T47D (cell line): ENCODE data around the gene CHRNA1.
"Not testable (repeated sequence)": the region's sequence is repeated elsewhere in the genome, so short reads cannot be mapped to it uniquely, and the experiment has no call there.

Experiments used
- DNase-seq, 2 experiments: peaks; one replicate each; pipeline versions ENCODE4 v3.0.0 to v3.0.0-alpha.2; 2011 to 2012; ENCODE audit warnings: low read depth in 1 of 2, low spot score in 1 of 2
- JUND ChIP-seq: IDR thresholded peaks from 2 replicates; pipeline ENCODE4 v1.6.1; 2012; ENCODE audit warnings: low read depth
- in situ Hi-C: cut with HindIII; loops from 2 replicates; pipeline ENCODE4 v1.10.0; 2016; ENCODE audit warnings: low sequenced_read_pairs, low pct_unique_long_range_greater_than_20kb

The CHRNA1 gene

GRCh38 chr2:174713686-174714085 lies 50.6 kb downstream of the CHRNA1 start:
- no peak for TF ChIP-seq JUND

GRCh38 chr2:174711206-174711605 lies 53.1 kb downstream of the CHRNA1 start:
- in situ Hi-C loops = no loop called here
- TF ChIP-seq JUND = no peak
- DNase-seq = no peak

More at GRCh38 chr2:174713686-174714085, 50.6 kb downstream of the CHRNA1 start:
- in situ Hi-C loops = no loop called here
- no peak for DNase-seq

- DNase-seq = not testable (repeated sequence)
Measured at GRCh38 chr2:174709416-174710004, 54.8 kb downstream of the CHRNA1 start.

GRCh38 chr2:174708713-174709112 lies 55.6 kb downstream of the CHRNA1 start:
- DNase-seq = no peak
- in situ Hi-C loops = no loop called here
- TF ChIP-seq JUND = no peak

More at GRCh38 chr2:174709416-174710004, 54.8 kb downstream of the CHRNA1 start:
- in situ Hi-C loops = not testable (repeated sequence)

GRCh38 chr2:174705321-174705720 lies 59.0 kb downstream of the CHRNA1 start:
- no peak for DNase-seq
- no peak for TF ChIP-seq JUND
- in situ Hi-C loops = no loop called here

- no peak for DNase-seq
- in situ Hi-C loops = no loop called here
- no peak for TF ChIP-seq JUND
Measured at GRCh38 chr2:174704642-174705041, 59.6 kb downstream of the CHRNA1 start.

GRCh38 chr2:174704061-174704460 lies 60.2 kb downstream of the CHRNA1 start:
- in situ Hi-C loops = no loop called here
- TF ChIP-seq JUND = no peak
- DNase-seq = no peak

GRCh38 chr2:174703430-174703829 lies 60.8 kb downstream of the CHRNA1 start:
- in situ Hi-C loops = no loop called here
- DNase-seq = no peak
- TF ChIP-seq JUND = no peak

- in situ Hi-C loops = no loop called here
- TF ChIP-seq JUND = no peak
- DNase-seq = no peak
Measured at GRCh38 chr2:174702541-174702940, 61.7 kb downstream of the CHRNA1 start.

GRCh38 chr2:174699993-174700766 lies 64.1 kb downstream of the CHRNA1 start:
- no peak for TF ChIP-seq JUND
- in situ Hi-C loops = no loop called here
- DNase-seq = peak in 1 of 2 experiments; percentile 57
